Left colon (tissue), 2 donors: Measurements from ENCODE around the gene CLN6. TPM values are rescaled to one million over a fixed set of nuclear protein-coding genes. Genes with fewer than 3 reads are reported as not detected.
"Not testable (repeated sequence)": the region's sequence is repeated elsewhere in the genome, so short reads cannot be mapped to it uniquely, and the experiment has no call there.

Source experiments
- ATAC-seq: fragments of 200-7000 bp; cut with Tn5 transposase; one replicate; pipeline ENCODE4 v1.9.1; 2020; ENCODE audit warnings: mild to moderate bottlenecking, moderate library complexity
- DNase-seq, 2 donors: peaks; one replicate each; pipeline ENCODE4 v3.0.0-alpha.2; 2020
- intact Hi-C, 2 donors: fragments of 100-400 bp; cut with DNase I in 1 of 2; cut with micrococcal nuclease in 1 of 2; formaldehyde crosslinking; loops; one replicate each; pipeline versions ENCODE4 v1.11.2 to v1.14.0; 2022; cut with DNase I, micrococcal nuclease
- total RNA-seq, 2 donors: library from RNA; stranded (reverse); fragmentation: NEBNext Ultra II Directional; extraction: Animal tissue kit (Norgen Biotek cat#: 25700); gene quantifications; one replicate each; pipeline ENCODE4 v1.2.1, GENCODE V29; 2021
- donor health status: DM: no; HTN: no; CAD: no.
- donor health status: DM: yes; HTN: yes; CAD: no.

The CLN6 gene
- total RNA-seq, 2 donors from 2014 or later, result 24.6 to 32.2 TPM

DNA sequence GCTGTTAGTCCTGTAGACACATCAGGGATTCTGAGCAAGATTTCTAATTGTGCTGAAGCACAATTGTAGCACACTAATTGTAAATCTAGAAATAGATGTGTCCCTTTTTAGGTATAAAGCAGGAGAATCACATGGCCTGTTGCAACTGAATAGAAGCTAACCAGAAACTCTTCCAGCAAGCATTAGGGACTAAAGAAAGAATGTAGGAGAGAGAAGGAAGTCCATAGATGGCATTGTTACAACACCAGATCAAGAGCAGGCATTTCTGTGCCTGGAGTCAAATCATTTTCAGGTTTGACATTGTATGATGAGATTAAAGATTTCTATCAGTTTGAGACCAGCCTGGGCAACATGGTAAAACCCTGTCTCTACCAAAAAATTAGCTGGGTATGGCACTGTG is 51.8 kb downstream of the CLN6 start:
- ATAC-seq (no peak), DNase-seq (no peak)
- intact Hi-C loops, result no loop called here

DNA sequence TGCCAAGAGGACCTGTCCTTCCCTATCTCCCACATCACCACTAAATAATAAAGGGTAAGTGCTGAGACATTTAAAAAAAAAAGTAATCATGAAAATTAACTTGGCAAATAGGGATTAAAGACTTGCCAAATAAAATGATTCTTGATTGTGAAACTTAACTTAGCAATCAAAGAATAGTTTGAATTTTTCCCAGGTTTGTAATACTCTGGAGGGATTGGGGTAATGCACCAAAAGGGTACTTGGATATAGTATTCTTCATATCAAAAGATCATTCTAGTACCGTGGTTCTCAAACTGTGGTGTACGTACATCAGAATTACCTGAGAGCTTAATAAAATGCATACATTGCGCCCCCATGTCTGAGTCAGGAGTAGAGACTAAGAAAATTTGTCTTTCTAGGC is 52.9 kb downstream of the CLN6 start:
- ATAC-seq (no peak), DNase-seq (no peak)
- intact Hi-C loops, result no loop called here

DNA sequence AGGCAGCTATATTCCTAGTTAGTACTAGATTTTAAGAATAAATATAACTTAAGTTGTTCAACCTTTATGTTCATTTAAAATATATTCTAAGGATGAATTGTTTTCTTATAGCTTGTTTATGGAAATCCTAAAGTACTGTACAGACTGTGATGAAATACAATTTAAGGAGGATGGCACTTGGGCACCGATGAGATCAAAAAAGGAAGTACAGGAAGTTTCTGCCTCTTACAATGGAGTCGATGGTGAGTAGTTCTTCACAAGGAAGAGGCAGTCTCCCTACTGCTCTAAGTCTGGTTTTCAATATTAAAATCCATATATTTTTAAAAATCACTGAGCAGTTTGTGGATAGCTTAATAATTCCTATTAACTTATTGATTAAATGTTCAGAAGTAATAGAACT is 54.0 kb downstream of the CLN6 start:
- no peak for ATAC-seq
- intact Hi-C loops, result no loop called here
- no peak for DNase-seq

DNA sequence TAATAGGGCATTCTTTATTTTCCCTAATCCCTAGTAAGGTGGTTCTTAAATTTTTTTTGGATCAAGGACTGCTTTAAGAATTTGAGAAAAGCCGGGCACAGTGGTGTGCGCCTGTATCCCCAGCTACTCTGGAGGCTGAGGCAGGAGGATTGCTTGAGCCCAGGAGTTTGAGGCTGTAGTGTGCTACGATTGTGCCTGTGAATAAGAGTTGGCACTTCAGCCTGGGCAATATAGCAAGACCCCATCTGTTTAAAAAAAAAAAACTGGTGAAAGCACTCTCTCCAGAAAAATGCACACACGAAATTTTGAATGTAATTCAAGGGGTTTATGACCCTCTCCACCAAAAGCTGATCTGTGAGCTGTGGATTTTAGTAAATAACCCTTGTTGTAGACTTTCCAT is 56.4 kb downstream of the CLN6 start:
- ATAC-seq (no peak), DNase-seq (no peak)
- intact Hi-C loops, result no loop called here

DNA sequence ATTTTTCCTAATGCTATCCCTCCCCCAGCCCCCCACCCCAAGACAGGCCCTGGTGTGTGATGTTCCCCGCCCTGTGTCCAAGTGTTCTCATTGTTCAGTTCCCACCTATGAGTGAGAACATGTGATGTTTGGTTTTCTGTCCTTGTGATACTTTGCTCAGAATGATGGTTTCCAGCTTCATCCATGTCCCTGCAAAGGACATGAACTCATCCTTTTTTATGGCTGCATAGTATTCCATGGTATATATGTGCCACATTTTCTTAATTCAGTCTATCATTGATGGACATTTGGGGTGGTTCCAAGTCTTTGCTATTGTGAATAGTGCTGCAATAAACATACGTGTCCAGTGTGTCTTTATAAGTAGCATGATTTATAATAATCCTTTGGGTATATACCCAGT is 57.5 kb downstream of the CLN6 start:
- intact Hi-C loops, ATAC-seq, DNase-seq: not testable (repeated sequence)

DNA sequence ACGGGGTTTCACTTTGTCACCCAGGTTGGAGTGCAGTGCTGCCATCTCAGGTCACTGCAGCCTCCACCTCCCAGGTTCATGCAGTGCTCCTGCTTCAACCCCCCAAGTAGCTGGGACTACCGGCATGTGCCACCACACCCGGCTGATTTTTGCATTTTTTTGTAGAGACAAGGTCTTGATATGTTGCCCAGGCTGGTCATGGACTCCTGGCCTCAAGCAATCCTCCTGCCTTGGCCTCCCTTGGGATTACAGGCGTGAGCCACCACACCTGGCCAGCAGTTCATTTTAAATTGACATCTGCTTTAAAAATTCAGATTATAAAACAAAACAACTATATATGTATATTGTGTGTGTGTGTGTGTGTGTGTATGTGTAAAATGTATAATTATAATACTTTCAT is 62.7 kb downstream of the CLN6 start:
- DNase-seq (no peak), ATAC-seq (no peak)
- intact Hi-C loops, result no loop called here

DNA sequence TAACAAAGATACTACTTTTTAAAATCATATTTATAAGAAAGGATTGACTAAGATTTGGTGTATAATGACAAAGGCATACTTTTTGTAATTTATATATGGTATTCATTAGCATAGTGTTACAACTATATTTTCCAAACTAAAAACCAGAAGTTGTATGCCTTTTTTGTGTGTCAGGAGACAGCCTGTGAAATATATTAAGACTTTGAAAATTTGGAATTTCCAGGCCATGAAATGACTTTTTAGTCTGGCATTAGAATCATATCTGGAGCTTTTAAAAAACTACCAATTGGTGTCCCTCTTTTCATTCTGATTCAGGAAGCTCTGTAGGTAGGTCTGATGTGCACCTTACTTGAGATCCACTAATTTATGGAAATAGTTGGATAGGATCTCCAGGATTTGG is 66.3 kb downstream of the CLN6 start:
- DNase-seq (no peak), ATAC-seq (no peak)
- intact Hi-C loops, result no loop called here

DNA sequence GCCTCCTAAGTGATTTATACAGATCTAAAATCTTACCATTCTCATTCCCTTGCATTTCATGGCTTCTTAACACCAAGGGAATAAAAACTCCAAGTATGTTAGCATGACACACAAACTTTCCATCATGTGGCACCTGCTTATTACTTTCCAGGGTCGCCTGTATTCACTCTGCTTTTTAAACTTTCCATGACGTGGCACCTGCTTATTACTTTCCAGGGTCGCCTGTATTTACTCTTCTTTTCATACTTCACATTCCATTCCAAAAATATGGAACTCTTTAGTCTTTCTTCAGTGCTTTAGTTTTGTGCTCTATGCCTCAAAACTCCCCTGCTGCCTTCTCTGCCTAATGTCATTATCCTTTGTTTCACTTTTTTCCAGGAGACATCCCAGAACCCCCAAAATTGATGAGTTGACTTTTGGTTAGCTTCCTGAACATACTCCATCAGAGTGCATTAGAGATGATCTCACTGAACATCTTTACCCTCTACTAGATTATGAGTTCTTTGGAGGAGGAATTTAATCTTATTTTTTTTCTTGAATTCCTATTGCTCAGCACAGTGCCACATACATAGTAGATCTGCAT is 71.4 kb downstream of the CLN6 start:
- DNase-seq, result no peak
- ATAC-seq, result no peak
- intact Hi-C loops, result loop anchor here in 1 of 2 donors (5.0 kb wide), 1 partner anchor 296 kb away; no protein-coding TSS in a partner anchor

DNA sequence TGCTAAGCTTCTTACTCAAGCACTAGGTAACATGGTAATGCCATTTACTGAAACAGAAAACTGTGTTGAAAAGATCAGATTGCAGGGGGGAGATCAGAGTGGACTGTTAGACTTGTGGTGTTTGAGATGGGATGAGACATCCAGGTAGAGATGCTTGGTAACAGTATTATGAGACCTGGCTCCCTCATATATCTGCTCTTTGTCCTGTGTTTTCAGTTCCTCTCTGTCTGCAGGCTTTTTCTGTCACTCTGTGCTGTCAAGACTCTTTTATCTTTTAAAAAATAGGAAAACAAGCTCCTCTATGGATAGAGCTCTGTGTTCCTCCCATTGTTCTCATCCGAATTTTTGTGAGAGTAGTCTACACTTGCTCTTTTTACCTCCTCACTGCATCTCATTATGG is 72.5 kb downstream of the CLN6 start:
- no peak for ATAC-seq
- intact Hi-C loops, result loop anchor here in 1 of 2 donors (5.0 kb wide), 1 partner anchor 295 kb away; no protein-coding TSS in a partner anchor
- DNase-seq, result no peak

Other genes with a start within 250 kb of the CLN6 start
- gene PIAS1, start 175.4 kb downstream of the CLN6 start, total RNA-seq, result 10 to 100 TPM; 33.9 to 35.5 TPM
- 100 to 1,000 TPM; 118 to 124 TPM for gene CALML4, start 24.4 kb downstream of the CLN6 start, total RNA-seq
- gene FEM1B, start 48.0 kb upstream of the CLN6 start, total RNA-seq, result 10 to 100 TPM; 51.2 to 55.3 TPM
- 1 to 10 TPM; 1.4 to 2.4 TPM for gene ITGA11, start 202.4 kb upstream of the CLN6 start, total RNA-seq